Measurements from ENCODE around the gene OPN4.

DNA sequence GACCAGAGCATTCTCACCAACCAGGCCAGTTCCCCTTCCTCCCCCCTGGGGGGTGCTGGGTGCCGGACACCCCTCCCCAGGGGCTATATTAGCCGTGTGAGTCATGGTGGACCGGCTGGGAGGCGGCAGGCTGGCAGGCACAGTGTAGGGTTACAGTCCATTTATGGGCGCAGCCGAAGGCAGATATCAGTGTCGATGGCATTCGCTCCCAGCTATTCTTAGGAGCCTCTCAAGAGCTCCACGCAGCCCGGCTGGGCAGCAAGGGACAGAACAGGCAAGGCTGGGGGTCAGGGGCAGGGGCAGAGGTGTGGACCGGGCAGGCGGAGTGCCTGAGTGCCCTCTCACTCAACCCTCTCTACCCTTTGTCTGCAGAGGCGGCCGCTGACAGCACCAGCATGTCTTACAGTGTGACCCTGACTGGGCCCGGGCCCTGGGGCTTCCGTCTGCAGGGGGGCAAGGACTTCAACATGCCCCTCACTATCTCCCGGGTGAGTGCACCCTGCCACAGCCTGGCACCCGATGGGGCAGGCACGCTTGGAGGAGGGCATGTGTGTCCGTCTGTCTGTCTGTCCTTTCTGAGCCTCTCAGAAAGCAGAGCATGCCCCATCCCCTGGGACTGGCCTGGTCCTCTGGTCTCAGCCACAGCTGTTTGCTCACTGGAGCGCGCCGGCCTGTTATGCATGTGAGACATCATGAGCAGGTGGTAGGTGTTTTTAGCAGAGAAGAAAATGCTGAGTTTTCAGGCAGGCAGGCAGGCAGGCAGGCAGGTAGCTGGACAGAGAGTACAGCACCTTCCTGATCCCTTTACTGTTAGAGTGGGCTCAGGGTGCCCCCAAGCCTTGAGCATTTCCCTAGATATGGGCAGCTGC, 14.2 kb downstream of the OPN4 start, which contains the start of gene LDB3:
- TF ChIP-seq, protein P1, sequence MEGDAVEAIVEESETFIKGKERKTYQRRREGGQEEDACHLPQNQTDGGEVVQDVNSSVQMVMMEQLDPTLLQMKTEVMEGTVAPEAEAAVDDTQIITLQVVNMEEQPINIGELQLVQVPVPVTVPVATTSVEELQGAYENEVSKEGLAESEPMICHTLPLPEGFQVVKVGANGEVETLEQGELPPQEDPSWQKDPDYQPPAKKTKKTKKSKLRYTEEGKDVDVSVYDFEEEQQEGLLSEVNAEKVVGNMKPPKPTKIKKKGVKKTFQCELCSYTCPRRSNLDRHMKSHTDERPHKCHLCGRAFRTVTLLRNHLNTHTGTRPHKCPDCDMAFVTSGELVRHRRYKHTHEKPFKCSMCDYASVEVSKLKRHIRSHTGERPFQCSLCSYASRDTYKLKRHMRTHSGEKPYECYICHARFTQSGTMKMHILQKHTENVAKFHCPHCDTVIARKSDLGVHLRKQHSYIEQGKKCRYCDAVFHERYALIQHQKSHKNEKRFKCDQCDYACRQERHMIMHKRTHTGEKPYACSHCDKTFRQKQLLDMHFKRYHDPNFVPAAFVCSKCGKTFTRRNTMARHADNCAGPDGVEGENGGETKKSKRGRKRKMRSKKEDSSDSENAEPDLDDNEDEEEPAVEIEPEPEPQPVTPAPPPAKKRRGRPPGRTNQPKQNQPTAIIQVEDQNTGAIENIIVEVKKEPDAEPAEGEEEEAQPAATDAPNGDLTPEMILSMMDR (IDR thresholded peaks at IDR 0.05; ENCODE audit: insufficient read depth, low read length, poor library complexity, severe bottlenecking): no peak
- no peak for TF ChIP-seq EZH2phosphoT487 (conservative IDR thresholded peaks at IDR 0.05; ENCODE audit: low read length)
